ENCODE measurements around the gene KLK12.

- no peak for TF ChIP-seq CTCF (IDR thresholded peaks at IDR 0.05; ENCODE audit: poor library complexity)
- TF ChIP-seq EZH2 (IDR thresholded peaks at IDR 0.05; ENCODE audit: borderline replicate concordance), result no peak
These were observed 49.0 kb upstream of the KLK12 start for GRCh38 chr19:51083783-51084182.

All from hepatocyte (in vitro differentiated cells).